NCI-H1092 (cell line): Measurements from ENCODE around the gene ANKS1A.

Experiments
- DNase-seq: peaks from one replicate; lab custom pipeline; 2025; lab: John Stamatoyannopoulos, UW

The ANKS1A gene

GRCh38 chr6:34961082-34961481, 72.0 kb downstream of the ANKS1A start:
- no peak for DNase-seq

- DNase-seq: no peak
These were observed 72.5 kb downstream of the ANKS1A start for GRCh38 chr6:34961574-34961973.

- DNase-seq: no peak
These were observed 75.5 kb downstream of the ANKS1A start for GRCh38 chr6:34964564-34964963.

GRCh38 chr6:34967461-34967860, 78.4 kb downstream of the ANKS1A start:
- DNase-seq: no peak

GRCh38 chr6:34969662-34970265, 80.7 kb downstream of the ANKS1A start:
- no peak for DNase-seq

- DNase-seq: no peak
These were observed 81.4 kb downstream of the ANKS1A start for GRCh38 chr6:34970488-34970887.

- DNase-seq: no peak
These were observed 81.9 kb downstream of the ANKS1A start for GRCh38 chr6:34970957-34971356.

GRCh38 chr6:34973547-34974248, 84.6 kb downstream of the ANKS1A start:
- DNase-seq: no peak

- no peak for DNase-seq
These were observed 85.2 kb downstream of the ANKS1A start for GRCh38 chr6:34974249-34974642.

GRCh38 chr6:34976239-34976638, 87.2 kb downstream of the ANKS1A start:
- no peak for DNase-seq

- DNase-seq: no peak
These were observed 90.2 kb downstream of the ANKS1A start for GRCh38 chr6:34979218-34979617.

GRCh38 chr6:34979994-34980393, 90.9 kb downstream of the ANKS1A start:
- no peak for DNase-seq

GRCh38 chr6:34981366-34981765, 92.3 kb downstream of the ANKS1A start:
- no peak for DNase-seq

- no peak for DNase-seq
These were observed 92.9 kb downstream of the ANKS1A start for GRCh38 chr6:34981951-34982350.

- DNase-seq: no peak
These were observed 93.4 kb downstream of the ANKS1A start for GRCh38 chr6:34982424-34982852.

- DNase-seq: no peak
These were observed 95.4 kb downstream of the ANKS1A start for GRCh38 chr6:34984416-34984815.

GRCh38 chr6:34985236-34985635, 96.2 kb downstream of the ANKS1A start:
- no peak for DNase-seq

GRCh38 chr6:34986845-34987246, 97.8 kb downstream of the ANKS1A start:
- DNase-seq: peak; percentile 55

GRCh38 chr6:34987506-34987905, 98.5 kb downstream of the ANKS1A start:
- no peak for DNase-seq

- no peak for DNase-seq
These were observed 102.0 kb downstream of the ANKS1A start for GRCh38 chr6:34990971-34991560.

- peak; percentile 14 for DNase-seq
These were observed 103.3 kb downstream of the ANKS1A start for GRCh38 chr6:34992376-34992775.

- no peak for DNase-seq
These were observed 104.2 kb downstream of the ANKS1A start for GRCh38 chr6:34993213-34993612.

- DNase-seq: no peak
These were observed 105.6 kb downstream of the ANKS1A start for GRCh38 chr6:34994693-34995092.
